ENCODE measurements around the gene LRRC8E.
"Not testable (repeated sequence)": the region's sequence is repeated elsewhere in the genome, so short reads cannot be mapped to it uniquely, and the experiment has no call there.

The LRRC8E gene

GRCh38 chr19:7853770-7854128 lies 34.6 kb upstream of the LRRC8E start:
- no peak for DNase-seq (ENCODE audit: low spot score)

DNA sequence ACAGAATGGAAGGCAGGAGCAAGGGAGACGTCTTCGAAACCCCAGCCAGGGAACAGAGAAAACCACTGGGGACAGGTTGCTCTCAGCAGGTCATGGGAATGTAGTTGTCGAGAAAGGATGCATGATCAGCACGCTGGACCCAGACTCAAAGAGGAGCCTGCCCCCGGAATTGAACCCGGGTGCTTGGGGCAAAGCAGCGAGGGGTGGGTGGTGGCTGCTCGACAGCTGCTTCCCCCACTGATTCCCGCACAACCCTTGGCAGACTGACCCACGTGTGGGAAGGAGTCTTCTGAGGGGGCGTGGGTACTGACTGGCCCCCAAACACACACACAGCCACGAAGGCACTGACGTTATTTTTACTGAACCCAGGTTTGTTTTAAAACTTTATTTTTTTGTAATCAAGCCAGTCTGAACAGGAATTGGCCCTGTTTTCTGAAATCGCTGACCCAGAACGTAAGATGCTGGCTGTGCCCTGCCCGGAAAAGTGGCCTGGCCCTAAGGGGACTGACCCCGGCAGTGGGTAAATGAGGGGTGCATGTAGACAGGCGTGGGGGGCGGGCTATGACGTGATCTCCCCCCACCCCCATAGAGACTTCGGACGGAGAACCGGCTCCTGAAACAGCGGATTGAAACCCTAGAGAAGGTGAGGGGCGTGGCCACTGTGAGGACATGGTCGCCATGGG lies 32.7 kb upstream of the LRRC8E start:
- no peak for DNase-seq (ENCODE audit: low spot score)

DNA sequence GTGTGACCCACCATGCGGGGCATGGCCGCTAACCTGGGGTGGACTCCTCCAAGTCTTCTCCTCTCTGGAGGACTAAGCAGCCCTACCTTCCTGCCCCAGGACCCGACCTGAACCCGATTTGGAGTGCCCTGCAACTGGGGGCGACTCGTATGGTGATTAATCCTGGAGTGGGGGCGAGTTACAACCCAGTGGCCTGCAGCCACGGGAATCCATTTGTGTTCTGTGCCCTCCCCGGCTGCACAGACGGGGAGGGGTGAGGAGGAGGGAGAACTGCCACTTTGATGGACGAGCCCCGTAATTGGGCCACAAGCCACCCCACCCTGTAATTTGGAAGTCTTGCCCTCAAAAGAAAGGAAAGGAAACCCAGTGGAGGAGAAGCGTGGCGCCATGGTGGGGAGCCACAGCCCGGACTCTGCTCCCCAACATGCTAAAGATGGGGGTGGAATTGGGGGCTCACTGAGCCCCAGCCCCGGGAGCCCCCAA lies 32.2 kb upstream of the LRRC8E start:
- DNase-seq (ENCODE audit: low spot score), result no peak

DNA sequence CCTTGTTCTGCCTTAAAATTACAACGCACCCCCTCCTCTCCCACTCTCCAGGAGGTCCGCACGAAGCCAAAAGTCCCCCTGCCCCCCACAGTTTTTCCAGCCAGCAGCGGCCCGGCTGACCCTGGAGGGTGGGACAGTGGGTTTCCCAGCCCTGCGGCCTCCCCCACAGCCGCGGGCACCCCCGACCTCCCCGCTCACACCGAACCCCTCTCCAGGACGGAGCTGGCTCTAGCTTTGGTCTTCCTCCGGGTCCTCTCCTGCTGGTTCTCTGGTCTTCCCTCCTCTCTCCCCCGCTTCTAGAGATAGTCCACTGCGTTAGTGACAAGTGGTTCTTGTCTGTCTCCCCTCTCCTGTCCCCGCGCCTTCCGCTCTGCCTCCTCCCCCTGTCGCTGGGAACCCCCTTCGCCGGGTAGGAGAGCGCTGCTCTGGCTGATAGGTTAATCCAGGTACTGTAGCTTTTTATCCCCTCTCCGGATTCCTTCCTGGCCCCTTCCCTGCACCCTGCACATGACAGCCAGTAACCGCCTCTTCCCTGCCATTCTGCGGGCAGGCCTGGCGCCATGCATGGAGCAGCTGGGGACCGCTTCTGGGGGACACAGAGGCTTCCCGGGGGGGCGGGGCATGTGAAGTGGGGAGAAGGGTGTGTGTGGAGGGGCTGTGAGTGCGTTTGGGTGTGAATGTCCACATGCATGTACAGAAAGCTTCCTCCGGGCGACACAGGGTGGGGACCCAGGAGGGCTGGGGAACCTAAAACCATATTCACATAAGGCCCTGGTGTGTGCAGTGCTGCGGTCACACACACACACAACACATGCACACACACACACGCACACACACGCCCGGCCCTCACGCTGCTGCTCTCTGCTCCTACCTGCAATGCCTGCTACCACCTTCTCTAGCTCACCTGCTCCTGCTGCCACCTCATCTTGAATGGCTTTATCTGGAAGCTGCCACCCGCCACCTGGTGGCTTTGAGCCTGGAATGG lies 31.3 kb upstream of the LRRC8E start:
- no peak for DNase-seq (ENCODE audit: low spot score)

DNA sequence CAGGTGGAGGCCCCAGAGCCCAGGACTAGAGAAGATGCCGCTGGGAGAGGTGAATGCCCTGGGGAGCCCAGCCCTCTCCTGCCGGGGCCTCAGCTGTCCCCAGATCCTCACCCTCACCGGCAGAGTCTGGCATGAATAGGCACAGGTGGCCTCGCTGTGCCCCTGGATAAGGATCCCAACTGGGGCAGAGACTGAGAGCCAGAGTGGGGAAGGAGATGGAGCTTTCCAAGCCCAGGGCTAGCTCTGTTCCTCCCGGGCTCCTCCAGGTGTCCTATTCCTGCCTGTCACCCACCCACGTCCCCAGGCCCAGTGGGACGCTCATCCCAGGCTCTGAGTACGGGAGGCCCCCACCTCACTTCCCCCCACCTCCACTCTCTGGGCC lies 30.6 kb upstream of the LRRC8E start:
- DNase-seq (ENCODE audit: low spot score), result no peak

DNA sequence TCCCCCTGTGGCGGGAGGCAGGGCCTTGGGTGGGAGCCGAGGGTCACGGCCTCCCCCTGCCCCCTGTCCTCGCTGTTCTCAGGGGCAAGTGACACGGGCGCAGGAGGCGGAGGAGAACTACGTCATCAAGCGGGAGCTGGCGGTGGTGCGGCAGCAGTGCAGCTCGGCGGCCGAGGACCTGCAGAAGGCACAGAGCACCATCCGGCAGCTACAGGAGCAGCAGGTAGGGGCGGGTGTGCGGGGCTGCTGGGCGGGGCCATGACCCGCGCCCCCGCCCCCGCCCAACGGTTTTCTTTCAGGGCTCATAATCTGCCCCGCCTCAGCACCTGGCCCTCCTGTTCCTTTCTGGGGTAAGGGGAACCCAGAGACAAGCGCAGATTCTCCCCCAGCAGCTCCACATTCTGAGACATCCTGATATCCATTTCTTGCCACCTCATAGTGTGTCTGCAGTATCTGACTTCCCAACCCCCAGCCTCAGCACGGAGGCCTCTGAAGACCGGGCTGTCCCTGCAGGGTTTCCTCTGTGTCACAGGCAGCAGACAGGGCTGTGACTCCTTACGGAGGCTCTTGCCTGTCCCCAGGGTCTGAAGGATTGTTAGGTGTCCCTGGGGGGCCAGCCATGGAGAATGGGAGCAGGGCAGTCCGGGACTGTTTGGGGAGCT lies 30.1 kb upstream of the LRRC8E start:
- peak; percentile 69 for DNase-seq (ENCODE audit: low spot score)

- not testable (repeated sequence) for DNase-seq (ENCODE audit: low spot score)
Measured at GRCh38 chr19:7859087-7859486, 29.2 kb upstream of the LRRC8E start.

GRCh38 chr19:7859831-7860713 lies 28.2 kb upstream of the LRRC8E start:
- DNase-seq (ENCODE audit: low spot score), result no peak

DNA sequence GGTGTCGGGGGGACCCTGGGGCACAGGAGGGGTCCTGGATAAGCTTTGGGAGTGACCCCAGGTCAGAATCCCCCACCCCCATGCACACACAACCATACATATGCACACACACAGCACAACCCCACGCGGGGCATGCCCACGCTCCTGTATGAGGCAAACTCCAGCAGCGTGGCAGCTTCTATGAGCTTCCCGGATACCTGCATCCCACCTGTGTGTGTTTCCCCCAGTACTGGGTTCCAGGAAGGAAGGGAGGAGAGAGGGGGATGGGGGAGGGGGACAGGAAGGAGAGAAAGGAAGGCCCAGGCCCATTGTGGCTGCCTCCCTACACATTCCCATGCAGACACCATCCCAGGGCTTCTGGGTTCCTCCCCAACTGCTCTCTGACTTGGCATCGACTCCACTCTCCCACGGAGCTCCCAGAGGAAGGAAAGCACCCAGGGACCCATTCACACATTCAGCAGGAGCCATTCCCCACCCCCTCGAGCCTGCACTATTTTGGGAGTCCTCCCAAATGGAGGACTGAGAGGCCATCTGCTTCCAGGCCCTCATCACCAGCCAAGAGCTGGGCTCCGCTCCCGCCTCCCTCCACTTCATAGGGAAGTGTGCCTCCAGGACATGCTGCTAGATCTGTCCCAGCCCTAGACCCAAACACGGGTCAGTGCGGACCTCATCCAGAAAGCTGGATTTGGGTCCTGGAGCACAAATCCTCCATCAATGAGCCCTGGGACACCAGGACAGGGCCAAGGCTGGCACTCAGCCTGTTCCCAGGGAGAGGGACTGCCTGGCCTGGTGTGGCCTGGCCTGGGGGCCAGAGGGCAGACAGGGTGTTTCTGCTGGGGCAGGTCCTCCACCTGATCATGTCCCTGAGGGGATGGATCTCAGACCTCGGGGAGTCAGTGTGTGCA lies 27.3 kb upstream of the LRRC8E start:
- DNase-seq (ENCODE audit: low spot score), result no peak

DNA sequence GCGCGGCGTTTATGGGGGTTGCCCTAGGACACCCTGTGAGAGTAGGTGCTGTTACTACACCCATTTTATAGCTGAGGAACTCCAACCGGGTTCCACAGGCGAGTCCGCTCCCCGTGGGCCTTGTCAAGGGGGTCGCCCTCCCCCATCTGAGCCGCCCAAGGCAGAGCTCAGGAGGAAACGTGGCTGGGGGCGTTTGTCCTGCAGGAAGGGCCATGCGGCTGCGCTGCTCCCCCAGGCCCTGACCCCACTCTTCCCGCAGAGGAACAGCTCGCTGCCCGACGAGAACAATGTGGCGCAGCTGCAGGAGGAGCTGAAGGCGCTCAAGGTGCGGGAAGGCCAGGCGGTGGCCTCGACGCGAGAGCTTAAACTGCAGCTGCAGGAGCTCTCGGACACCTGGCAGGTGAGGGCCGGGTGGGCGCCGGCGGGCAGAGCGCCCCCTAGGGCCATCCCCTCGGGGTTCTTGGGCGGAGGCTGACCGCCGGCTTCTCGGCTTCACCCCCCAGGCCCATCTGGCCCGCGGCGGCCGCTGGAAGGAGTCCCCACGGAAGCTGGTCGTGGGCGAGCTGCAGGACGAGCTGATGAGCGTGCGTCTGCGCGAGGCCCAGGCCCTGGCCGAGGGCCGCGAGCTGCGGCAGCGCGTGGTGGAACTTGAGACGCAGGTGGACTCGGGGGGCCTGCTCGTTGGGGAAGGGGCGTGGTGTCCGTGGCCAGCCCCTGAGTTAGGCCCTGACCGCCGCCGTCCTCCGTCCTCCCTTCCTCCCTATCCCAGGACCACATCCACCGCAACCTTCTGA lies 26.5 kb upstream of the LRRC8E start:
- no peak for DNase-seq (ENCODE audit: low spot score)

DNA sequence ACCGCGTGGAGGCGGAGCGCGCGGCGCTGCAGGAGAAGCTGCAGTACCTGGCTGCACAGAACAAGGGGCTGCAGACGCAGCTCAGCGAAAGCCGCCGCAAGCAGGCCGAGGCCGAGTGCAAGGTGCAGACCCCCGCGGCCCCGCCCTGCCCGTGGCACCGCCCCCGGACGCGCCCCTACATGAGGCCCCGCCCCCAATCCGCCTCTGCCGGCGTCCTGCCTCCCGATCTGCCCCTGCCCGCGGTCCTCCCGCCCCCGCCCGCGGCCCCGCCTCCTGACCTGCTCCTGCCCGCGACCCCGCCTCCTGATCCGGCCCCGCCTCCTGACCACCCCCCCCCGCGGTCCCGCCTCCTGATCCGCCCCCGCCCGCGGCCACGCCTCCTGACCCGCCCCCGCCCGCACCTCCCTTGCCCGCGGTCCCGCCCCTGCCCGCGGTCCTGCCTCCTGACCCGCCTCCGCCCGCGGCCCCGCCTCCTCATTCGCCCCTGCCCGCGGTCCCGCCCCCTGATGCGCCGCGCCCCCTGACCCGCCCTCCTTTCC lies 25.8 kb upstream of the LRRC8E start:
- peak; percentile 52 for DNase-seq (ENCODE audit: low spot score)

DNA sequence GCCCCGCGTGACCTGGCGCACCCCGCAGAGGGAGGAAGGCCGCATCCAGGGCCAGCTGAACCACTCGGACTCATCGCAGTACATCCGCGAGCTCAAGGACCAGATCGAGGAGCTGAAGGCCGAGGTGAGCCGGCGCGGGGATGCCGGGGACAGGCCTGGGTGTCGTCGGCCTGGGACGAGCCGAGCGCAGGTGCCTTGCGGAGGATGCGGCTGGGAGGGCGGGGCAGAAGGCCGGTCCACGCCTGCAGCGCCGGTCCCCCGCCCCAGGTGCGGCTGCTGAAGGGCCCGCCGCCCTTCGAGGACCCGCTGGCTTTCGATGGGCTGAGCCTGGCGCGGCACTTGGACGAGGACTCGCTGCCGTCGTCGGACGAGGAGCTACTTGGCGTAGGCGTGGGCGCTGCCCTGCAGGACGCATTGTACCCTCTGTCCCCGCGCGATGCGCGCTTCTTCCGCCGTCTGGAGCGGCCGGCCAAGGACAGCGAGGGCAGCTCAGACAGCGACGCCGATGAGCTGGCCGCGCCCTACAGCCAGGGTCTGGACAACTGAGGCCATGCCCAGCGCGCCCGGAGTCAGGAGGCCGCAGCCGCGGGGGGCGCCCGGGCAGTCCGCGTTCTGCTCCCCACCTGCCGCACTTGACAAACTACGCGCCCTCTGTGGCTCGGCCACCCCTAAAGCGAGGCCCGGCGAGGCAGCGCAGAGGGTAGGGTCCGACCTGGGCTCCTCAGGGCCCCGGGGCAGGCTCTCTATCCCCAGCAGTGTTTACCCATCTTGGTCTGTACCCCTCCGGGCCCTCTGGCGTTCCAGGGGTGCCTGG lies 24.9 kb upstream of the LRRC8E start:
- no peak for DNase-seq (ENCODE audit: low spot score)

- no peak for DNase-seq (ENCODE audit: low spot score)
Measured at GRCh38 chr19:7863971-7864689, 24.2 kb upstream of the LRRC8E start.

DNA sequence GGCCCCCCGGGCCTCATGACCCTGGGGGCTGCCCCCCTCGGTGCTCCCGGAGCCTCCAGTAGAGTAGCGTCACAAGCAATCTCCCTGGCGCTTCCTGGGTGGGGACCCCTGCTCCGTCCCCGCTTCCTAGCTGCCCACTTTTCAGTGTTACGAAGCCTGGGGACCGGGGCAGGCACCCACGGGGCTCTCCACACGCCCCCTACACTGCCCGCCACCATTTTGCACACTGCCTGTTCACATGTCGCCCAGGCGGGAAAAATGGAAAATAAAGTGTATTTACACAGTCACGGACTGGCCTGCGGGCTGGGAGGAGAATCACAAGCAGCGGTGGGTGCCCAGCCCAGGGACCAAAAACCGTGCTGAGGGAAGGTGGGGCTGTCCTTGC lies 23.6 kb upstream of the LRRC8E start:
- DNase-seq (ENCODE audit: low spot score), result no peak

- DNase-seq (ENCODE audit: low spot score), result no peak
Measured at GRCh38 chr19:7865262-7865911, 22.9 kb upstream of the LRRC8E start.

DNA sequence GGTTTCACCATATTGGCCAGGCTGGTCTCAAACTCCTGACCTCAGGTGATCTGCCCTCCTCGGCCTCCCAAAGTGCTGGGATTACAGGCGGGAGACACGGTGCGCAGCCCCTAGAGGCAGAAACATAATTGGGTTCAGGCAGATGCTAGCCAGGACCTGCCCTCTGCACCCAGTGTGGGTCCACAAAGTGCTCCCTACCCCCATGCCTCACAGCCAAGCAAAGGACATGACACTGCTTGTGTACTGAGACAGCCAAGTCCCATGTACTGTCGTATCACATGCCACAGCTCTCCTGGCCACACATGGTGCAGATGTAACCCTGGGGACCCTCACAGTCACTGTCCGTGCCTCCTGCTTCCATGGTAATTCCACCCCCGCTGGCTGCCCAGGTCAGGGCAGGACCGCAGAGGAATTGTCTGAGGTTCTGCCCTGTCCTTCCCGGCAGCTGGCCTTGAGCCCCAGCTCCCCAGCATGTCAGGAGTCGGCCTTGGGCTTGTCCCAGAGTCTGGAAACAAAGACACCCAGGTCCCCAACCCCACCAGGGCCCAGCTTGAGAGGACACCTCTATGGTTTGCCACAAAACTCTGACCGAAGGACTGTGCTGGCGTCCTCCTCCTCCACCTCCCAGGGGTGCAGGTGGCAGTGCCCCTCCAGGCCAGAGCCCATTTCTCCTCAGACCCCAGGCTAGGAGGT lies 21.8 kb upstream of the LRRC8E start:
- DNase-seq (ENCODE audit: low spot score), result no peak

Measured in SK-N-DZ (cell line).